ENCODE measurements around the gene ZBTB34. TPM values are rescaled to one million over a fixed set of nuclear protein-coding genes. Genes with fewer than 3 reads are reported as not detected.

Gene ZBTB34
- total RNA-seq, 4 donors from 2014 or later = 11.5 to 19.7 (median 16.2) TPM

DNA sequence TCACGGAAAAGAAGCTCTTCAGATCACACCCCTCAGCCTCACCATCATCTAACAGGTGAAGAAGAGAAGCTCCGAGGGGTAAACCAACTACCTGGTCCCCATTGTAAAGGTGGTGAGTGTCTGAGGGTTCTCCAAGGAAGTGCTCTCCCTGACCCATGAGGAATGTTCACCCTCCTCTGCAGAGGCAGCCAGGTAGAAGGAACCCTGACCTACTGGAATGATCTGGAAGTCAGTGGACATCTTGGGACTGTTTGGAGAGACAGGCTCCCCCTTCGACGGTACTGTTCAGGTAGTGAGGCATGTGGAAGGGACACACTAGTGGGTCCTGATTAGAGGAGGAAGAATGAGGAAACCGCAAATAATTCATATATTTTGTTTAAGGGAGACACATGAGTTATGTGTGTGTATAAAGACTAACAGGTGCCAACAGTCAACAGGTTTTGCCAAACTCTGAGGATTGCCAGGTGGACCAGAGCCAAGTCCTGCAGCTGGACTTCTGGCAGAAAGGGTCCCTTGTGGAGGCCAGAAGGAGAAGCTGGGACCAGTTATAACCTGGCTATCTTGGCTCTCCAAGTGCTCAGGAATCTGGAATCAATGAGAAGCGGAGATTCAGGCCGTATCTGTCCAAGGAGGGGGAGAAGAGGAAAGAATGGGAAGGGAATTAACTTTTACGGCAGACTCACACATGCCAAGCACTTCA is 3.0 kb upstream of the ZBTB34 start:
- TF ChIP-seq, protein P1, sequence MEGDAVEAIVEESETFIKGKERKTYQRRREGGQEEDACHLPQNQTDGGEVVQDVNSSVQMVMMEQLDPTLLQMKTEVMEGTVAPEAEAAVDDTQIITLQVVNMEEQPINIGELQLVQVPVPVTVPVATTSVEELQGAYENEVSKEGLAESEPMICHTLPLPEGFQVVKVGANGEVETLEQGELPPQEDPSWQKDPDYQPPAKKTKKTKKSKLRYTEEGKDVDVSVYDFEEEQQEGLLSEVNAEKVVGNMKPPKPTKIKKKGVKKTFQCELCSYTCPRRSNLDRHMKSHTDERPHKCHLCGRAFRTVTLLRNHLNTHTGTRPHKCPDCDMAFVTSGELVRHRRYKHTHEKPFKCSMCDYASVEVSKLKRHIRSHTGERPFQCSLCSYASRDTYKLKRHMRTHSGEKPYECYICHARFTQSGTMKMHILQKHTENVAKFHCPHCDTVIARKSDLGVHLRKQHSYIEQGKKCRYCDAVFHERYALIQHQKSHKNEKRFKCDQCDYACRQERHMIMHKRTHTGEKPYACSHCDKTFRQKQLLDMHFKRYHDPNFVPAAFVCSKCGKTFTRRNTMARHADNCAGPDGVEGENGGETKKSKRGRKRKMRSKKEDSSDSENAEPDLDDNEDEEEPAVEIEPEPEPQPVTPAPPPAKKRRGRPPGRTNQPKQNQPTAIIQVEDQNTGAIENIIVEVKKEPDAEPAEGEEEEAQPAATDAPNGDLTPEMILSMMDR (IDR thresholded peaks at IDR 0.05; ENCODE audit: low read depth) = no peak

DNA sequence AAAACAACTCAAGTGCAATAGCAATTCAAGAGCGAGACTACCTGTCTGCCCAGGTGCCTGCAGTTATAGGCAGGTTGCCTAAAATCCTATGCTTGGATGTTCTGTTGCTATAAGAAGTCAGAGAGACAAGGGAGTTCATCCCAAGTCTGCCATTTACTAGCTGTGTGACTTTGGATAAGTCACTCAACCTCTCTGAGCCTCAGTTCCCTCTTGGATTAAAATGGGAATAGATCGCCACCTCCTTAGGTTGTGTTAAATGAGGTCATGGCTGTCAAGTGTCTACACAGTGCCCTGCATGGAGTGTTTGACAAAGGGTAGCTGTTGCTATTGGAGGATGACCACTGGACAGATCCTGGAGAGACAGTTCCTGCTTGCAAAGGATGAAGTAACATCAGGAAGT is 1.3 kb upstream of the ZBTB34 start:
- TF ChIP-seq, protein P1 (IDR thresholded peaks at IDR 0.05; ENCODE audit: low read depth) = no peak

DNA sequence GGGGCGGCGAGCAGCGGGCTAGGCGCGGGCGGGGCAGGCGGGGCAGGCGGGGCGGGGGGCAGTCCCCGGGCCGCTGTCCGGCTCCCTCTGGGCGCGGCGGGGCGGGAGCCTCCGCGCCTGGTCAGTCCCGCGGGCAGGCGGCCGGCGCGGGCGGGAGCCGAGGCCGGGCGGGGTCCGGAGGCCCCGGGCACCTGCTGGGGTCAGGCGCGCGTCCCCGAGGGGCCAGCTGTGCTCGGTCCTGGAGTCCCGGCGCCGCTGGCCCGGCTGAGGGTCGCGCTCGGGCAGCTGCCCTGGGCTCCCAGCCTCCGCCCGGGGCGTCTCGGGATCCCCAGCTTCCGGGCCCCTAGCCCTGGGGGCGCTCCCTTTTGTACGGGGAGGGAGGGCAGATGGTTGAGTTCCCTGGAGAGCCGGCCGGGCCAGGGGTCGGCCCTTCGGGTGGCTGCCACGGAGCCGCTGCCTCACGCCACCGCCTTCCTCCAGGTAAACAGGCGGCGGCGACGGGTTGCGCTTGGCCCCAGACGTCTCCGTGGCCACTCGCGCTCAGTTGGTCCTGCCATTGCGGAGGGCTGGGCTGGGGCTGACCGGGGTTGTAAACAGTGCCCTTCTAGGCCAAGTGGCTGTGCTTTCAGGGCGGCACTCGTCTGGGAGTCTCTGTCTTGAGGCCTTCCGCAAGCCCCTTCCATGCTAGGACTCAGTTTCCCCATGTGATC is 473 bp downstream of the ZBTB34 start:
- TF ChIP-seq, protein P1 (IDR thresholded peaks at IDR 0.05; ENCODE audit: low read depth) = no peak

DNA sequence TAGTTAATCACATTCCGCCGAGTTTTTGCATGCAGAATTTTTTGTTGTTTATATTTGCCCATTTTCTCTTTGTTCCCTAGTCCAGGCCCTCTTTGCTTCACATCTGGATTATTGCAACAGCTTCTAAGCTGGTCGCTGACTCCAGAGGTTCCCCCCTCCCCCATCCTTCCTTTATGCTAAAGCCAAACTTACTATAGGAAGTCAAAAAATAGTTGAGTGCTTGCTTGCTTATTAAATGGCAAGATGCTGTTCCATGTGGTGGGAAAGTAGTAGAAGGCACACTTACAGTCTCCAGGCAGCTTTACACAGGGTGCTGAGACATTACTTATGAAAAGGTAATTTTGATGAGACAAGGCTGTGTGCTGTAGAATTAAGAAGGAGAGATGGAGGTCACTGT is 1.3 kb downstream of the ZBTB34 start:
- TF ChIP-seq, protein P1 (IDR thresholded peaks at IDR 0.05; ENCODE audit: low read depth) = no peak

DNA sequence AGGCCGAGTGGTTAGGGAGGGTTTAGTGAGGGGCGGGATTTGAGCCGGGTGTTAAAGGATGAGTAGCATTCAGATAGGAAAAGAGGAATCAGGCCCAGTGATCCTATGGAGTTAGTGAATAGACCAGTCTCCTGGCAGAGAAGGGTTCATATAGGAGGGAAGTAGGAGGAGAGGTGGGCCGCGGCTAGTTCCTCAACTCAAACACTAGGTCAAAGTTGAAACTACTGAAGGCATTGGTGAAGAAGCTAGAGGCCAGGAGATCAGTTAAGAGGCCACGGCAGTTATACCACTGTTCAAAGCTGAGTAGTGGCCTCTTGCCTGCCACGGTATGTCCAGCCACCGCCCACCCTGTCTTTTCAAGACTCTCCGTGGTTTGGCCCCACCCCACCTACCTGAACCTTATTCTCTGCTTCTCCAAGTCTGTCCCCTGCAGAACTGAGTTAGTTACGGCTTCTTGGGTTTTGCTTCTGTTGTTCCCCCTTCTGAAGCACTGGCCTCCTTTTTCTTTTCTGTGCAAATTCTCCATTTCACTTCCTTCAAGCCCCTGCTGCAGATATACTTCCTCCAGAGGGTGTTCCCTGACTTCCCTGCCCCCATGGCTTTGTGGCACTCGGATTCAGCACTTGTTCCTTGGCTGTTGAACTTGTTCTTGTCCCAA is 1.8 kb downstream of the ZBTB34 start:
- TF ChIP-seq, protein P1 (IDR thresholded peaks at IDR 0.05; ENCODE audit: low read depth) = no peak

DNA sequence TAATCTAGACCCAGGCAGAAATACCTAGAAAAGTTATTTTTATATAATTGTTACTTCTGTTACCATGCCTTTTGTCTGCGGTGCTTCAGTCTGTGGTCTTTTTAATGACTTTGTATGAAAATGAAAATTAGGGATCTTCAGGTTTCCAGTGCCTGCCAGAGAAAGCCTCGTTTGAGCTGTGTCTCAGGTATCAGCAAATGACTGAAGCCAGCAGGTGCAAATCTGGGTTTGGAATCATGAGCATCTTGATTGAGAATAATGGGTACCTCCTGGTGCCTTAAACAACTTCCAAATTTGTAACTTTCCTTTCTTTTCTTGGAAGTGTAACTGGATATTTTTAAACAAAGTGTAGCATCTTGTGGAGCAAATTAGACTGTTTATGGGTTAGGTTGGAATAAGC is 4.3 kb downstream of the ZBTB34 start:
- TF ChIP-seq, protein P1 (IDR thresholded peaks at IDR 0.05; ENCODE audit: low read depth) = no peak

DNA sequence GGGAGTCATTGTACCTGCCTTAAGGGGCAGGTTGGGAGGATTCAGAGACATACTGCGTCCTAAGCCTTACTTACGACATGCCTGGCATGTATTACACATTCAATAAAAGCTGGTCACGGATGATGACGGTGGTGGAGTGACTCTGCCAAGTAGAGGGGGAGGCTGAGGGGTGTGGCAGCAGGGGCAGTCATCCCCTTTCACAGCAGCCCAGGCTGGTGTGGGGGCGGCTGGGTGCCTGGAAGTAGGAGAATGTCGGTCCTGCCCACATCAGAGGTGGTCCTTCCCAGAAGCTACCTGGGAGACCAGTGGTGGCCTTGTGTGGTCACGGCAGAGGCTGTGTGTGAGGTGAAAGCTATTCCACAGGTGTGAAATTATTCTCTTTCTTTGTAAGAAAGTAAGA is 8.9 kb downstream of the ZBTB34 start:
- TF ChIP-seq, protein P1 (IDR thresholded peaks at IDR 0.05; ENCODE audit: low read depth) = no peak

All from subcutaneous adipose tissue (tissue), 4 donors.